Measurements from ENCODE around the gene FAM187B. TPM values are rescaled to one million over a fixed set of nuclear protein-coding genes. Genes with fewer than 3 reads are reported as not detected.

The FAM187B gene
- total RNA-seq, 1 experiment from 2014 or later = not detected

GRCh38 chr19:35177377-35178274 lies 50.9 kb downstream of the FAM187B start:
- Histone ChIP-seq H4K8ac (replicated peaks; ENCODE audit: insufficient read length, low read depth, low read length) (no peak overlapping the region), H2BK20ac (ENCODE audit: low read depth, low read length, poor library complexity, severe bottlenecking) (no peak overlapping the region), H2AK5ac (ENCODE audit: insufficient read length, low read length) (no peak overlapping the region), H3K56ac (ENCODE audit: insufficient read length, low read depth, low read length) (no peak overlapping the region), H3K18ac (ENCODE audit: insufficient read length, low read depth, low read length) (no peak overlapping the region), H3T11ph (ENCODE audit: low read length) (no peak overlapping the region), H2BK120ac (ENCODE audit: low read depth, low read length, poor library complexity, severe bottlenecking) (no peak overlapping the region), H2BK15ac (ENCODE audit: low read depth, low read length) (no peak overlapping the region), H2BK12ac (ENCODE audit: insufficient read length, low read depth, low read length) (no peak overlapping the region), H3K9me3 (ENCODE audit: control insufficient read depth, low read depth, low read length) (no peaks in the 10 kb centered on the region), H3K79me2 (ENCODE audit: insufficient read depth, low read length) (no peaks in the 10 kb centered on the region), H3K4me2 (ENCODE audit: insufficient read depth, insufficient read length, low read length) (no peak overlapping the region), H3K4me1 (ENCODE audit: insufficient read depth, low read length) (no peaks in the 10 kb centered on the region), H3K27me3 (ENCODE audit: insufficient read depth, low read length) (no peaks in the 10 kb centered on the region; the same call in 1 of the 2 replicates), H3K4ac (ENCODE audit: low read depth, low read length) (no peak overlapping the region), H3K9ac (ENCODE audit: extremely low read depth, insufficient read length, low read length) (no peak overlapping the region), H3K23me2 (ENCODE audit: insufficient read length, low read depth, low read length, poor library complexity, severe bottlenecking) (no peaks in the 10 kb centered on the region), H2AFZ (ENCODE audit: low read length) (no peak overlapping the region), H2BK5ac (ENCODE audit: insufficient read length, low read length) (no peak overlapping the region), H4K20me1 (ENCODE audit: control insufficient read depth, insufficient read depth, insufficient read length) (no peaks in the 10 kb centered on the region), H4K5ac (ENCODE audit: insufficient read length, low read depth, low read length) (no peak overlapping the region), H3K14ac (ENCODE audit: insufficient read depth, low read length) (no peak overlapping the region), H3K23ac (ENCODE audit: insufficient read length, low read depth, low read length) (no peak overlapping the region), H3K27ac (ENCODE audit: insufficient read length, low read depth, low read length) (no peak overlapping the region), H3K79me1 (ENCODE audit: insufficient read depth, low read depth, low read length, poor library complexity, severe bottlenecking) (no peaks in the 10 kb centered on the region), H4K91ac (ENCODE audit: insufficient read length, low read depth, low read length) (no peak overlapping the region)
- H3K27me3 Mint-ChIP-seq (ENCODE audit: low read depth) = peaks cover 7% of the 10 kb centered on the region
- H3K36me3 Mint-ChIP-seq (ENCODE audit: insufficient read depth in 1 of 3, low read depth in 3 of 3) = peaks cover 3 to 9% (median 9%) of the 10 kb centered on the region in 3 experiments; a peak in 5 of 7 replicates
- H3K4me3 Mint-ChIP-seq = no peak overlapping the region
- peaks cover 8 to 14% of the 10 kb centered on the region in 2 experiments for H3K9me3 Mint-ChIP-seq
- H3K4me1 Mint-ChIP-seq = peaks cover 6 to 8% of the 10 kb centered on the region in 2 experiments
- no CpG with 5 or more reads among the region's 7 CpGs for WGBS (ENCODE audit: extremely low coverage, insufficient read length, low lambda C conversion rate)
- TF ChIP-seq, protein P1, sequence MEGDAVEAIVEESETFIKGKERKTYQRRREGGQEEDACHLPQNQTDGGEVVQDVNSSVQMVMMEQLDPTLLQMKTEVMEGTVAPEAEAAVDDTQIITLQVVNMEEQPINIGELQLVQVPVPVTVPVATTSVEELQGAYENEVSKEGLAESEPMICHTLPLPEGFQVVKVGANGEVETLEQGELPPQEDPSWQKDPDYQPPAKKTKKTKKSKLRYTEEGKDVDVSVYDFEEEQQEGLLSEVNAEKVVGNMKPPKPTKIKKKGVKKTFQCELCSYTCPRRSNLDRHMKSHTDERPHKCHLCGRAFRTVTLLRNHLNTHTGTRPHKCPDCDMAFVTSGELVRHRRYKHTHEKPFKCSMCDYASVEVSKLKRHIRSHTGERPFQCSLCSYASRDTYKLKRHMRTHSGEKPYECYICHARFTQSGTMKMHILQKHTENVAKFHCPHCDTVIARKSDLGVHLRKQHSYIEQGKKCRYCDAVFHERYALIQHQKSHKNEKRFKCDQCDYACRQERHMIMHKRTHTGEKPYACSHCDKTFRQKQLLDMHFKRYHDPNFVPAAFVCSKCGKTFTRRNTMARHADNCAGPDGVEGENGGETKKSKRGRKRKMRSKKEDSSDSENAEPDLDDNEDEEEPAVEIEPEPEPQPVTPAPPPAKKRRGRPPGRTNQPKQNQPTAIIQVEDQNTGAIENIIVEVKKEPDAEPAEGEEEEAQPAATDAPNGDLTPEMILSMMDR (conservative IDR thresholded peaks at IDR 0.05) = no peak
- peak; percentile 3 for DNase-seq
- no peak overlapping the region for H3K27ac Mint-ChIP-seq

Measured in H9 (cell line).